Measurements from ENCODE around the gene KLRC2. TPM values are rescaled to one million over a fixed set of nuclear protein-coding genes. Genes with fewer than 3 reads are reported as not detected.
"Not testable (repeated sequence)": the region's sequence is repeated elsewhere in the genome, so short reads cannot be mapped to it uniquely, and the experiment has no call there.

Gene KLRC2
- total and polyA plus RNA-seq, 2 experiments from 2014 or later, result 2.0 TPM; not detected in 1

GRCh38 chr12:10389904-10390303 is 45.9 kb downstream of the KLRC2 start, which contains the start of gene KLRK1:
Gene KLRK1, minus strand, starts transcription at chr12:10390041. Its CDS starts 1,231 bp downstream, at chr12:10388810.
- H3K36me3 ChIP-seq (replicated peaks; ENCODE audit: insufficient read depth, low read depth), result no peaks in the 10 kb centered on the region
- WGBS (ENCODE audit: low lambda C conversion rate, missing lambda C conversion rate), result 98% methylated on average over 1 of the region's 1 CpG
- no peaks in the 10 kb centered on the region for H3K79me2 ChIP-seq
- no peaks in the 10 kb centered on the region for H4K20me1 ChIP-seq (ENCODE audit: insufficient read depth, poor library complexity, severe bottlenecking)
- no peak within 1 kb of the TSS for H2AFZ ChIP-seq
- no peak within 1 kb of the TSS for H3K4me2 ChIP-seq
- H3K27ac ChIP-seq, result no peak within 1 kb of the TSS
- H3K4me1 ChIP-seq (ENCODE audit: insufficient read depth), result peaks cover under 1% of the 10 kb centered on the region
- TF ChIP-seq EZH2 (IDR thresholded peaks at IDR 0.05; ENCODE audit: borderline replicate concordance), result no peak
- TF ChIP-seq EZH2phosphoT487 (IDR thresholded peaks at IDR 0.05; ENCODE audit: low read depth, severe bottlenecking, unreplicated experiment), result no peak
- no peak for TF ChIP-seq CTCF (IDR thresholded peaks at IDR 0.05; ENCODE audit: poor library complexity)
- no peaks in the 10 kb centered on the region for H3K27me3 ChIP-seq
- no peaks in the 10 kb centered on the region for H3K9me3 ChIP-seq (ENCODE audit: low read depth)
- no peak for DNase-seq (ENCODE audit: low spot score)
- no peak within 1 kb of the TSS for H3K4me3 ChIP-seq
- no peaks in the 10 kb centered on the region for H3K9me2 ChIP-seq (replicated peaks; ENCODE audit: insufficient read depth)

- no peaks in the 10 kb centered on the region for H3K79me2 ChIP-seq
- no peak for DNase-seq (ENCODE audit: low spot score)
- no peaks in the 10 kb centered on the region for H3K27me3 ChIP-seq
- H3K36me3 ChIP-seq (replicated peaks; ENCODE audit: insufficient read depth, low read depth), result no peaks in the 10 kb centered on the region
- H4K20me1 ChIP-seq (ENCODE audit: insufficient read depth, poor library complexity, severe bottlenecking), result no peaks in the 10 kb centered on the region
- no peak overlapping the region for H3K4me2 ChIP-seq
- H3K4me1 ChIP-seq (ENCODE audit: insufficient read depth), result peaks cover 4% of the 10 kb centered on the region
- no peak for TF ChIP-seq EZH2 (IDR thresholded peaks at IDR 0.05; ENCODE audit: borderline replicate concordance)
- TF ChIP-seq CTCF (IDR thresholded peaks at IDR 0.05; ENCODE audit: poor library complexity), result no peak
- TF ChIP-seq EZH2phosphoT487 (IDR thresholded peaks at IDR 0.05; ENCODE audit: low read depth, severe bottlenecking, unreplicated experiment), result no peak
- H3K9me2 ChIP-seq (replicated peaks; ENCODE audit: insufficient read depth), result no peaks in the 10 kb centered on the region
- H3K9me3 ChIP-seq (ENCODE audit: low read depth), result no peaks in the 10 kb centered on the region
- 82% methylated on average over 9 of the region's 9 CpGs for WGBS (ENCODE audit: low lambda C conversion rate, missing lambda C conversion rate)
- no peak overlapping the region for H2AFZ ChIP-seq
- H3K27ac ChIP-seq, result no peak overlapping the region
- H3K4me3 ChIP-seq, result no peak overlapping the region
Measured at GRCh38 chr12:10388624-10389413, 47.0 kb downstream of the KLRC2 start.

- H3K27ac ChIP-seq; H3K36me3 ChIP-seq (replicated peaks; ENCODE audit: insufficient read depth, low read depth); H3K79me2 ChIP-seq; DNase-seq (ENCODE audit: low spot score); H3K4me3 ChIP-seq; H3K9me2 ChIP-seq (replicated peaks; ENCODE audit: insufficient read depth); H4K20me1 ChIP-seq (ENCODE audit: insufficient read depth, poor library complexity, severe bottlenecking); H3K4me1 ChIP-seq (ENCODE audit: insufficient read depth); H3K4me2 ChIP-seq; H3K27me3 ChIP-seq; H3K9me3 ChIP-seq (ENCODE audit: low read depth); H2AFZ ChIP-seq: not testable (repeated sequence)
- WGBS (ENCODE audit: low lambda C conversion rate, missing lambda C conversion rate), result 95% methylated on average over 6 of the region's 6 CpGs
Measured at GRCh38 chr12:10387498-10387897, 48.3 kb downstream of the KLRC2 start.

GRCh38 chr12:10386857-10387256 is 49.0 kb downstream of the KLRC2 start:
- H3K27me3 ChIP-seq, result no peaks in the 10 kb centered on the region
- no peak for DNase-seq (ENCODE audit: low spot score)
- H3K27ac ChIP-seq, result no peak overlapping the region
- peaks cover 4% of the 10 kb centered on the region for H3K4me1 ChIP-seq (ENCODE audit: insufficient read depth)
- no peaks in the 10 kb centered on the region for H3K36me3 ChIP-seq (replicated peaks; ENCODE audit: insufficient read depth, low read depth)
- H3K9me3 ChIP-seq (ENCODE audit: low read depth), result no peaks in the 10 kb centered on the region
- H3K9me2 ChIP-seq (replicated peaks; ENCODE audit: insufficient read depth), result no peaks in the 10 kb centered on the region
- TF ChIP-seq EZH2 (IDR thresholded peaks at IDR 0.05; ENCODE audit: borderline replicate concordance), result no peak
- no peak for TF ChIP-seq EZH2phosphoT487 (IDR thresholded peaks at IDR 0.05; ENCODE audit: low read depth, severe bottlenecking, unreplicated experiment)
- TF ChIP-seq CTCF (IDR thresholded peaks at IDR 0.05; ENCODE audit: poor library complexity), result no peak
- H3K4me2 ChIP-seq, result no peak overlapping the region
- no peaks in the 10 kb centered on the region for H3K79me2 ChIP-seq
- no peak overlapping the region for H2AFZ ChIP-seq
- no peak overlapping the region for H3K4me3 ChIP-seq
- WGBS (ENCODE audit: low lambda C conversion rate, missing lambda C conversion rate), result 80% methylated on average over 1 of the region's 1 CpG
- no peaks in the 10 kb centered on the region for H4K20me1 ChIP-seq (ENCODE audit: insufficient read depth, poor library complexity, severe bottlenecking)

All from hepatocyte (in vitro differentiated cells).